ENCODE results near the gene TBC1D21.

GRCh38 chr15:73919706-73920105 lies 46.3 kb downstream of the TBC1D21 start:
- TF ChIP-seq, protein P1, sequence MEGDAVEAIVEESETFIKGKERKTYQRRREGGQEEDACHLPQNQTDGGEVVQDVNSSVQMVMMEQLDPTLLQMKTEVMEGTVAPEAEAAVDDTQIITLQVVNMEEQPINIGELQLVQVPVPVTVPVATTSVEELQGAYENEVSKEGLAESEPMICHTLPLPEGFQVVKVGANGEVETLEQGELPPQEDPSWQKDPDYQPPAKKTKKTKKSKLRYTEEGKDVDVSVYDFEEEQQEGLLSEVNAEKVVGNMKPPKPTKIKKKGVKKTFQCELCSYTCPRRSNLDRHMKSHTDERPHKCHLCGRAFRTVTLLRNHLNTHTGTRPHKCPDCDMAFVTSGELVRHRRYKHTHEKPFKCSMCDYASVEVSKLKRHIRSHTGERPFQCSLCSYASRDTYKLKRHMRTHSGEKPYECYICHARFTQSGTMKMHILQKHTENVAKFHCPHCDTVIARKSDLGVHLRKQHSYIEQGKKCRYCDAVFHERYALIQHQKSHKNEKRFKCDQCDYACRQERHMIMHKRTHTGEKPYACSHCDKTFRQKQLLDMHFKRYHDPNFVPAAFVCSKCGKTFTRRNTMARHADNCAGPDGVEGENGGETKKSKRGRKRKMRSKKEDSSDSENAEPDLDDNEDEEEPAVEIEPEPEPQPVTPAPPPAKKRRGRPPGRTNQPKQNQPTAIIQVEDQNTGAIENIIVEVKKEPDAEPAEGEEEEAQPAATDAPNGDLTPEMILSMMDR (optimal IDR thresholded peaks at IDR 0.05 in 1 of 3, IDR thresholded peaks at IDR 0.05 in 1 of 3, conservative IDR thresholded peaks at IDR 0.05 in 1 of 3; ENCODE audit: extremely low read depth in 1 of 3, insufficient read depth in 2 of 3, low read length in 3 of 3) = no peak
- TF ChIP-seq EZH2 (IDR thresholded peaks at IDR 0.05; ENCODE audit: low read length) = no peak
